AG04450 (cell line): ENCODE results near the gene PHC3. TPM values are rescaled to one million over a fixed set of nuclear protein-coding genes. Genes with fewer than 3 reads are reported as not detected.

Experiments
- CTCF ChIA-PET: fragments of 300-600, 350-600 bp; formaldehyde crosslinking; extraction: SDS; loops from one replicate; lab custom pipeline; 2022; ENCODE audit warnings: antibody characterized with exemption, inconsistent platforms; lab: Charles Lee
- POLR2A ChIA-PET: fragments of 350-600 bp; formaldehyde crosslinking; extraction: SDS; loops from one replicate; lab custom pipeline; 2021; ENCODE audit warnings: antibody characterized with exemption, inconsistent platforms; lab: Yijun Ruan, JAX
- DNase-seq: peaks from one replicate; pipeline ENCODE4 v3.0.0-alpha.2; 2011; ENCODE audit warnings: low read depth, low spot score
- H3K27ac ChIP-seq: one replicate; pipeline ENCODE4 v1.5.1; 2012; ENCODE audit warnings: low read depth, low read length, control low read depth
- H3K27me3 ChIP-seq: one replicate; pipeline ENCODE4 v1.6.0; 2012; ENCODE audit warnings: low read length; ENCODE audit not compliant: control insufficient read depth, insufficient read depth
- H3K4me3 ChIP-seq: 2 replicates; pipeline ENCODE4 v1.5.1; 2011; ENCODE audit warnings: mild to moderate bottlenecking, low read depth, low read length, control low read depth
- H3K9me3 ChIP-seq: 2 replicates; pipeline ENCODE4 v1.5.1; 2012; ENCODE audit warnings: low read length; ENCODE audit not compliant: control insufficient read depth, insufficient read depth
- polyA plus RNA-seq: library from polyadenylated mRNA; depleted of rRNA; stranded (reverse); fragments of >200 nt; gene quantifications from 2 replicates; pipeline ENCODE4 v1.2.3, GENCODE V29; 2011
- TF ChIP-seq, protein P1 (sequence below): IDR thresholded peaks from 2 replicates; pipeline ENCODE4 v1.5.1; 2011; ENCODE audit warnings: low read depth, low read length, control low read depth, inconsistent platforms

The PHC3 gene
- polyA plus RNA-seq, 1 experiment = 58.0 TPM

DNA sequence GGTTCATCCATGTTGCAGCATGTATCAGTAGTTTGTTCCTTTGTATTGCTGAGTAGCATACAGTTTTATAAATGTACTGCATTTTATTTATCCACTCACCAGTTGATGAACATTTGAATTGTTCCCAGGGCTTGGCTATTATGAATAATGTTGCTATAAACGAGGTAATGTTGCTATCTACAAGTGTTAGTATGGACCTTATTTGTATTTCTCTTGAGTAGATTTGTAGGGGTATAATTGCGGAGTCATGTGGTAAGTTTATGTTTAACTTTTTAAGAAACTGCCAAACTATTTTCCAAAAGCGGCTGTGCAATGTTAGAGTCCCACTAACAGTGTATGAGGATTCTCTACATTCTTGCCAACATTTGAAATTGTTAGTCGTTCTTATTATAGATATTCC lies 130.8 kb downstream of the PHC3 start:
- no peak for DNase-seq
- Histone ChIP-seq H3K27me3 (no peaks in the 10 kb centered on the region), H3K4me3 (no peak overlapping the region), H3K9me3 (no peaks in the 10 kb centered on the region), H3K27ac (no peak overlapping the region)
- ChIA-PET CTCF (no interaction called here), POLR2A (no interaction called here)
- TF ChIP-seq, protein P1, sequence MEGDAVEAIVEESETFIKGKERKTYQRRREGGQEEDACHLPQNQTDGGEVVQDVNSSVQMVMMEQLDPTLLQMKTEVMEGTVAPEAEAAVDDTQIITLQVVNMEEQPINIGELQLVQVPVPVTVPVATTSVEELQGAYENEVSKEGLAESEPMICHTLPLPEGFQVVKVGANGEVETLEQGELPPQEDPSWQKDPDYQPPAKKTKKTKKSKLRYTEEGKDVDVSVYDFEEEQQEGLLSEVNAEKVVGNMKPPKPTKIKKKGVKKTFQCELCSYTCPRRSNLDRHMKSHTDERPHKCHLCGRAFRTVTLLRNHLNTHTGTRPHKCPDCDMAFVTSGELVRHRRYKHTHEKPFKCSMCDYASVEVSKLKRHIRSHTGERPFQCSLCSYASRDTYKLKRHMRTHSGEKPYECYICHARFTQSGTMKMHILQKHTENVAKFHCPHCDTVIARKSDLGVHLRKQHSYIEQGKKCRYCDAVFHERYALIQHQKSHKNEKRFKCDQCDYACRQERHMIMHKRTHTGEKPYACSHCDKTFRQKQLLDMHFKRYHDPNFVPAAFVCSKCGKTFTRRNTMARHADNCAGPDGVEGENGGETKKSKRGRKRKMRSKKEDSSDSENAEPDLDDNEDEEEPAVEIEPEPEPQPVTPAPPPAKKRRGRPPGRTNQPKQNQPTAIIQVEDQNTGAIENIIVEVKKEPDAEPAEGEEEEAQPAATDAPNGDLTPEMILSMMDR = no peak

DNA sequence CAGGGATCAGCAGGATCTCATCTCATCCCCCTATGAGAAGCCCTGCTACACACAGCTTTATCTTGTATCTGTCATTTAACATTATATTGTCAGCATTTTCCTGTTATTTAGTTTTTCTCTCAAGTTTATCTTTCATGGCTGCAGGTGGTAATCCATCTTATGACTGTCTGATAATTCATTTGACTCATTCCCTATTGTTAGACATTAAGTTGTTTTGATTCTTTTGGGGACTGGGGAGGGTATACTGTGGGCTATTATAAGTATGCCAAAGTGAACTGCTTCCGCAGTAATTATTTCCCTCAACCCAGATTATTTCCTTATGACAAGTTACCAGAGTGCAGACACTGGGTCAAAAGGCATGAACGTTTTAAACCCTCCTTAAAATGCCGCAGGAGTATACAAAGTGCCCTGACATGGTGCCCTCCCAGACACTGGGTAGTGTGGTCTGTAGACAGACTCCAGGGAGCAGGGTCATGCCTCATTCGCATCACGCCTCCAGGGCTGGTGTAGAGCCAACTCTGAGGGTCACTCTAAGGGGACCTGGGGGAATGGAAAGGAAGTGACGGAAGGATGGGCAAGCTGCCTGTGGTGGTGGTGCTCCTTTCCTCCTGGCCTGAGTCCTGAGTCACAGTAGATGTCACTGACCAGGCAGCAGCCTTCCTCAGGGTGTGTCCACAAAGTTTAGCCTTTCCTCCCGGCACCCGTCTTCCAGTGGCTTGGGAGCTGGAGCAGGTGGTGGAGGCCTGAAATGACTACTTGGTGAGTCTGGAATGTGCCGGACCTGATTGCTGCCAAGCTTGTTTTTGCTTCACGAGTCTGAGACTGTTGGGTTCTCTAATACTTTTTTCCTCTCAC lies 132.2 kb downstream of the PHC3 start:
- TF ChIP-seq, protein P1 = no peak
- DNase-seq = no peak

DNA sequence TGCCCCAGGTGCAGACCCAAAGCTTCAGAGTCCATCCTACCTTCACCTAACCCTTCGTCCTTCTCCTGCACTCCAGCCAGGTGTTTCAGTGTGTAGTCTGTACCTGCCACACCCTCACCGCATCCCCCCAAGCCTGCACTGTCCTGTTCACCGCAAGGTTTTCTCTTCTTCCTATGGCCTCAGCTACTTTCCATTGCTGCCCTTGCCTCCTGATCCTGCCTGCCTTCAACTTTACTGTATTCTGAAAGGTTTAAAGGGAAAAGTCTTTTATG lies 134.5 kb downstream of the PHC3 start:
- no peaks in the 10 kb centered on the region for H3K9me3 ChIP-seq
- no peak overlapping the region for H3K27ac ChIP-seq
- CTCF ChIA-PET = interaction anchor here (1.1 kb wide), 1 partner anchor 10 kb away, joined by 3 read pairs; the partner anchor contains the start of gene GPR160
- TF ChIP-seq, protein P1 = no peak
- no peak overlapping the region for H3K4me3 ChIP-seq
- no peak for DNase-seq
- POLR2A ChIA-PET = no interaction called here
- peaks cover 10% of the 10 kb centered on the region for H3K27me3 ChIP-seq

More for the DNA sequence above, 132.2 kb downstream of the PHC3 start:
- Histone ChIP-seq H3K4me3 (no peak overlapping the region), H3K27me3 (no peaks in the 10 kb centered on the region), H3K9me3 (no peaks in the 10 kb centered on the region), H3K27ac (no peak overlapping the region)
- POLR2A ChIA-PET = no interaction called here
- CTCF ChIA-PET = no interaction called here

DNA sequence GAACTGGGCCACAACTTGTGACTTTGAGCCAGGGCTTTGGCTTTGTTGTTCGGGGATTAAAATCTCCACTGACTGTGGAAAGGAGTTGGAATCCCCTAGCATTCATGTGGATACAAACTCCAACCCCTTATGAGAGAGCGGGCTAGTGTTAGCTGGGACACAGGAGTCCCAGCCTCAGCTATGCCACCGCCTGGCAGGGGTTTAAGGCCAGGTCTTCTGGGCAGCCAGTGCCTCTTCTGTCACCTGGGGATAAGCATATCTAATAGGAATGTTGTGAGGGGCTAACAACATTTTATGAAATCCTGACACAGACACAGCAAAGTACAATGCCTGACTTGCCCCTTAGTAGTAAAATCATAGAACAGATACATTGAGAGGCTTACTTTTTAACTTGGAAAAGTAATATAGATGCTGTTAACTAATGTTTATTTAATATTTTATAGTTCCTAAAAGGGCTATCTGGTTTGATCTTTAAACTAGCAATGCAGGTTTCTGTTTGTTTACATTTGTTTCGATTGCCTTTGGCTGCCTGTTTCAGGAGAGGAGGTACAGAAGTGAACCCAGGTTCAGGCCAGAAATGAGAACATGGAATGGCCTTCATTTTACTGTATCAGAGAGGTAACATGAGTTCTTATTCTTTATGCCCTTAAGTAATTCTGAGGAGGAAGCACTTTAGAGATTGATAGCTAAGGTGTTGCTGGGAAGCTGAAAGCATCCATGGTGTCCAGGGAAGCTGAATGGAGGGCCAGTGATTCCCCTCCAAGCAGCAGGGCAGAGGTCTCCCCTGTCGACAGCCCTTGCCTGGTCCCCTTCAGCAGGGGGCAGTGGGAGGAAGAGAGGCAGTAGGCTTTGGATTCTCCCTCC lies 135.0 kb downstream of the PHC3 start:
- ChIA-PET POLR2A (no interaction called here), CTCF (interaction anchor here (0.6 to 1.1 kb wide), 2 partner anchors 9 kb away, joined by 3 to 5 read pairs; partner anchors contain the start of gene GPR160)
- Histone ChIP-seq H3K9me3 (no peaks in the 10 kb centered on the region), H3K27ac (no peak overlapping the region), H3K4me3 (no peak overlapping the region), H3K27me3 (peaks cover 16% of the 10 kb centered on the region)
- TF ChIP-seq, protein P1 = no peak
- DNase-seq = no peak
